ENCODE data around the gene GPX2. TPM values are rescaled to one million over a fixed set of nuclear protein-coding genes. Genes with fewer than 3 reads are reported as not detected.

The GPX2 gene
- total RNA-seq, 4 donors from 2014 or later: 4.0 TPM; not detected in 3

DNA sequence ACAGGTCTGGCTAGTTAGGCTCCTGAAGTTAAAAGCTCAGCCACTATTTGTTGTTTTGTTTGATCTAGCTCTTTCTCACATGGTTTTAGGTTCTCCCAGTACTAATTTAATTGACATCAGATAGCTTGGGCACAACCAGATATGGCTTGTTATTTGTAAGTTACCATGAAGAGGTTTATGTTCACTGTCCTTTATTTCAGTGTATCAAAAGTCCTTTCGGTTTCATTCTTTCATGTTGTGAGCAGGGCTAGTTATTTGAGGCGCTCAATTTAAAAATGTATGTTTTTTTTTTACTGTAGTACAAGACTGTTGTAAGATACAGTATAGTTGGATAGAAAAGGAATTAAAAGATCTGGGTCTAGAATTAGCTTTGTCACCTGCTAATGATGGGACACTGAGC is 7.0 kb downstream of the GPX2 start:
- Histone ChIP-seq H3K36me3 (peaks cover 0 to 9% of the 10 kb centered on the region in 2 donors), H3K9me3 (no peaks in the 10 kb centered on the region), H3K4me1 (peaks cover 0 to 5% of the 10 kb centered on the region in 2 donors), H3K27ac (no peak overlapping the region), H3K4me3 (replicated peaks in 1 of 3) (no peak overlapping the region), H3K27me3 (no peaks in the 10 kb centered on the region)
- DNase-seq: no peak
- intact Hi-C loops (cut with DNase I): no loop called here
- WGBS, 2 donors: 90 to 93% methylated on average over 2 of the region's 2 CpGs
- TF ChIP-seq CTCF (IDR thresholded peaks at IDR 0.05): no peak
- no peak for TF ChIP-seq POLR2A (IDR thresholded peaks at IDR 0.05)

DNA sequence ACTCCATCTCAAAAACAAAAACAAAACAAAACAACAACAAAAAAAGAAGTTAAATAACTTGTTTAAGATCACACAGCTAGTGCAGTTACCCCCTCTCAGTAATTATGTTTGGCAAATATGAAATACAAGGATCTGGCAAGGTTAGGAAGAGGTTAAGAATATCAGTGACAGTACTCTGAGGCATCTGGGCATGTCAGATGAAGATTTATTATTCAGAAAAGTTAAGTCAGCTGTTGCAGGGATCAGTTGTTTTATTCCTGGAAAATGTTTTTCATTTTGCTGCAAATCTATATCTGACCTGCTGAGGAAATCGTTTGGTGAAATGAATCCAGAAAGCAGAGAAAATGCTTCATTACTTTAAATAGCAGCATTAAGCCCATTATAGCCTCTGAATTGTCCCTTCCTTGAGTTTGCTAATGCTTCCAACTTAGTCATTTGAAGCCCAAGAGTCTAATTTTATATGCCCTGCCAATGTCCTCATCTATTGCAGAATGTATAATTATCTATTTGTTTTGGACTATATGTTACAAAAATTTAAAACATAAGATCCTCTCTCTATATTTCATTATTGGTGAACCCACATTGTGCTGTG is 8.1 kb downstream of the GPX2 start:
- H3K4me3 ChIP-seq (replicated peaks in 1 of 3): no peak overlapping the region
- H3K27ac ChIP-seq: no peak overlapping the region
- intact Hi-C loops (cut with DNase I): no loop called here
- peaks cover 0 to 8% of the 10 kb centered on the region in 2 donors for H3K4me1 ChIP-seq
- 76 to 78% methylated on average over 1 of the region's 1 CpG for WGBS, 2 donors
- no peak for DNase-seq
- H3K27me3 ChIP-seq: no peaks in the 10 kb centered on the region
- TF ChIP-seq CTCF (IDR thresholded peaks at IDR 0.05) (no peak), POLR2A (IDR thresholded peaks at IDR 0.05) (no peak)
- peaks cover 0 to 9% of the 10 kb centered on the region in 2 donors for H3K36me3 ChIP-seq
- H3K9me3 ChIP-seq: no peaks in the 10 kb centered on the region

DNA sequence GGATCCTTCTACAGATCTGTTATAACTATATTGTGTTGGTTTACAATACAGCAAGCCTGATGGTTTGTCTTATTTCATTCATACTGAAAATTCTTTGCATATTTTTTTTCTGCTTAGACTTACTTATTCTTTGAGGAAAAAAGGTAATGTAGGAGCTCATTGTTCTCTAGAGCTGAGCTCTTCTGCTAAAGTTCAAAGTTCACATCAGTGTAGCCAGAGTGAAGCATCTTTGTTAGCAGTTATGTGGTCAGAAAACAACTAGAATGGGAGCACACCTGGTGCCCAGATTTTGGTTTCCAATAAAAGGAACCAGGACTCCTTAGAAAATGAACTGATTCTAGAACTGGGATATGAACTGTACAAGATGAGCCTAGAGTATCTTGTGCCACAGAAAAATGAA is 10.3 kb downstream of the GPX2 start:
- Histone ChIP-seq H3K27ac (no peak overlapping the region), H3K4me3 (replicated peaks in 1 of 3) (no peak overlapping the region), H3K36me3 (peaks cover 2 to 12% of the 10 kb centered on the region in 2 donors), H3K4me1 (peaks cover 0 to 8% of the 10 kb centered on the region in 2 donors), H3K27me3 (no peaks in the 10 kb centered on the region), H3K9me3 (no peaks in the 10 kb centered on the region)
- DNase-seq: no peak
- intact Hi-C loops (cut with DNase I): no loop called here
- no peak for TF ChIP-seq CTCF (IDR thresholded peaks at IDR 0.05)
- TF ChIP-seq POLR2A (IDR thresholded peaks at IDR 0.05): no peak

DNA sequence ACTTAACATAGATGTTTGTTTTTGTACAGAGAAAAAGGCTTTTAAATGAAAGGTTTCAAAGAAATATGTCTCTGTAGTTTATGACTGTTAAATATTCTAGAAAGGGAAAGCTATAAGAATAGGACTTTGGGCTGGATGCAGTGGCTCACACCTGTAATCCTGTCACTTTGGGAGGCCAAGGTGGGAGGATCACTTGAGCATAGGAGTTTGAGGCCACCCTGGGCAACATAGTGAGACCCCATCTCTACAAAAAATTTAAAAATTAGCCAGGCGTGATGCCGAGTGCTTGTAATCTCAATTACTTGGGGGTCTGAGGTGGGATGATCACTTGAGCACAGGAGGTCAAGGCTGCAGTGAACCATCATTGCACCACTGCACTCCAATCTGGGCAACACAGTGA is 11.4 kb downstream of the GPX2 start:
- no peak overlapping the region for H3K27ac ChIP-seq
- DNase-seq: no peak
- TF ChIP-seq POLR2A (IDR thresholded peaks at IDR 0.05) (no peak), CTCF (IDR thresholded peaks at IDR 0.05) (no peak)
- H3K9me3 ChIP-seq: no peaks in the 10 kb centered on the region
- WGBS, 2 donors: 80 to 92% methylated on average over 2 of the region's 2 CpGs
- H3K27me3 ChIP-seq: no peaks in the 10 kb centered on the region
- intact Hi-C loops (cut with DNase I): no loop called here
- H3K4me3 ChIP-seq (replicated peaks in 1 of 3): no peak overlapping the region
- peaks cover 0 to 3% of the 10 kb centered on the region in 2 donors for H3K4me1 ChIP-seq
- peaks cover 12 to 22% of the 10 kb centered on the region in 2 donors for H3K36me3 ChIP-seq

GRCh38 chr14:64930085-64930843 is 12.3 kb downstream of the GPX2 start:
- Histone ChIP-seq H3K4me1 (peaks cover 0 to 3% of the 10 kb centered on the region in 2 donors), H3K27me3 (no peaks in the 10 kb centered on the region), H3K36me3 (peaks cover 14 to 22% of the 10 kb centered on the region in 2 donors), H3K27ac (no peak overlapping the region), H3K4me3 (replicated peaks in 1 of 3) (no peak overlapping the region), H3K9me3 (no peaks in the 10 kb centered on the region)
- no peak for DNase-seq
- intact Hi-C loops (cut with DNase I): no loop called here
- WGBS, 2 donors: 81 to 90% methylated on average over 3 of the region's 3 CpGs
- TF ChIP-seq CTCF (IDR thresholded peaks at IDR 0.05) (no peak), POLR2A (IDR thresholded peaks at IDR 0.05) (no peak)

Measured in thyroid gland (tissue), 4 donors.